Measurements from ENCODE around the gene KLF14.
"Not testable (repeated sequence)": the region's sequence is repeated elsewhere in the genome, so short reads cannot be mapped to it uniquely, and the experiment has no call there.

KLF14 gene

GRCh38 chr7:130733931-130734814, at the start of gene KLF14:
Gene KLF14, minus strand, starts transcription at chr7:130734207. Its CDS starts 174 bp downstream, at chr7:130734033.
- DNase-seq (ENCODE audit: low read depth) = peak; percentile 9
- TF ChIP-seq CTCF (IDR thresholded peaks at IDR 0.05; ENCODE audit: insufficient read depth, low read depth, low read length, missing control alignments) = no peak
- H3K4me3 ChIP-seq (ENCODE audit: low read depth, low read length) = peak within 1 kb of the TSS; percentile 66

GRCh38 chr7:130781346-130781745, 47.3 kb upstream of the KLF14 start:
- no peak for TF ChIP-seq CTCF (IDR thresholded peaks at IDR 0.05; ENCODE audit: insufficient read depth, low read depth, low read length, missing control alignments)
- DNase-seq (ENCODE audit: low read depth) = no peak
- H3K4me3 ChIP-seq (ENCODE audit: low read depth, low read length) = no peak overlapping the region

- no peak for DNase-seq (ENCODE audit: low read depth)
- no peak for TF ChIP-seq CTCF (IDR thresholded peaks at IDR 0.05; ENCODE audit: insufficient read depth, low read depth, low read length, missing control alignments)
- no peak overlapping the region for H3K4me3 ChIP-seq (ENCODE audit: low read depth, low read length)
These were observed 43.4 kb upstream of the KLF14 start for GRCh38 chr7:130777426-130777825.

- not testable (repeated sequence) for H3K4me3 ChIP-seq (ENCODE audit: low read depth, low read length); DNase-seq (ENCODE audit: low read depth)
These were observed 38.4 kb upstream of the KLF14 start for GRCh38 chr7:130772456-130772855.

GRCh38 chr7:130768854-130769253, 34.8 kb upstream of the KLF14 start:
- no peak overlapping the region for H3K4me3 ChIP-seq (ENCODE audit: low read depth, low read length)
- TF ChIP-seq CTCF (IDR thresholded peaks at IDR 0.05; ENCODE audit: insufficient read depth, low read depth, low read length, missing control alignments) = no peak
- DNase-seq (ENCODE audit: low read depth) = no peak

- not testable (repeated sequence) for H3K4me3 ChIP-seq (ENCODE audit: low read depth, low read length); DNase-seq (ENCODE audit: low read depth)
These were observed 30.6 kb upstream of the KLF14 start for GRCh38 chr7:130764569-130764968.

GRCh38 chr7:130758429-130759056, 24.5 kb upstream of the KLF14 start:
- TF ChIP-seq CTCF (IDR thresholded peaks at IDR 0.05; ENCODE audit: insufficient read depth, low read depth, low read length, missing control alignments) = peak; percentile 52
- peak; percentile 62 for DNase-seq (ENCODE audit: low read depth)
- H3K4me3 ChIP-seq (ENCODE audit: low read depth, low read length) = no peak overlapping the region

- no peak for TF ChIP-seq CTCF (IDR thresholded peaks at IDR 0.05; ENCODE audit: insufficient read depth, low read depth, low read length, missing control alignments)
- H3K4me3 ChIP-seq (ENCODE audit: low read depth, low read length) = no peak overlapping the region
- no peak for DNase-seq (ENCODE audit: low read depth)
These were observed 22.3 kb upstream of the KLF14 start for GRCh38 chr7:130756316-130756715.

Data from GM12865 (cell line).